ENCODE data around the gene DCUN1D3.

Gene DCUN1D3

GRCh38 chr16:20928774-20929411, 28.7 kb upstream of the DCUN1D3 start:
- no peaks in the 10 kb centered on the region for H3K4me1 ChIP-seq (ENCODE audit: control insufficient read depth in 1 of 2, insufficient read depth in 1 of 2, low read depth in 1 of 2, low read length in 1 of 2)
- no peak overlapping the region for H3K27ac ChIP-seq
- TF ChIP-seq, protein P1, sequence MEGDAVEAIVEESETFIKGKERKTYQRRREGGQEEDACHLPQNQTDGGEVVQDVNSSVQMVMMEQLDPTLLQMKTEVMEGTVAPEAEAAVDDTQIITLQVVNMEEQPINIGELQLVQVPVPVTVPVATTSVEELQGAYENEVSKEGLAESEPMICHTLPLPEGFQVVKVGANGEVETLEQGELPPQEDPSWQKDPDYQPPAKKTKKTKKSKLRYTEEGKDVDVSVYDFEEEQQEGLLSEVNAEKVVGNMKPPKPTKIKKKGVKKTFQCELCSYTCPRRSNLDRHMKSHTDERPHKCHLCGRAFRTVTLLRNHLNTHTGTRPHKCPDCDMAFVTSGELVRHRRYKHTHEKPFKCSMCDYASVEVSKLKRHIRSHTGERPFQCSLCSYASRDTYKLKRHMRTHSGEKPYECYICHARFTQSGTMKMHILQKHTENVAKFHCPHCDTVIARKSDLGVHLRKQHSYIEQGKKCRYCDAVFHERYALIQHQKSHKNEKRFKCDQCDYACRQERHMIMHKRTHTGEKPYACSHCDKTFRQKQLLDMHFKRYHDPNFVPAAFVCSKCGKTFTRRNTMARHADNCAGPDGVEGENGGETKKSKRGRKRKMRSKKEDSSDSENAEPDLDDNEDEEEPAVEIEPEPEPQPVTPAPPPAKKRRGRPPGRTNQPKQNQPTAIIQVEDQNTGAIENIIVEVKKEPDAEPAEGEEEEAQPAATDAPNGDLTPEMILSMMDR (IDR thresholded peaks at IDR 0.05) = no peak
- H3K36me3 ChIP-seq = peaks cover 18% of the 10 kb centered on the region
- no peaks in the 10 kb centered on the region for H3K27me3 ChIP-seq
- H3K9me3 ChIP-seq = no peaks in the 10 kb centered on the region
- H3K4me3 ChIP-seq (ENCODE audit: low read depth in 1 of 2, low read length in 1 of 2) = no peak overlapping the region

GRCh38 chr16:20925751-20926150, 25.6 kb upstream of the DCUN1D3 start:
- Histone ChIP-seq H3K36me3 (peaks cover 37% of the 10 kb centered on the region), H3K4me1 (ENCODE audit: control insufficient read depth in 1 of 2, insufficient read depth in 1 of 2, low read depth in 1 of 2, low read length in 1 of 2) (no peaks in the 10 kb centered on the region), H3K27ac (no peak overlapping the region), H3K9me3 (no peaks in the 10 kb centered on the region), H3K27me3 (no peaks in the 10 kb centered on the region), H3K4me3 (ENCODE audit: low read depth in 1 of 2, low read length in 1 of 2) (no peak overlapping the region)
- TF ChIP-seq, protein P1 (IDR thresholded peaks at IDR 0.05) = no peak

GRCh38 chr16:20923876-20924275, 23.7 kb upstream of the DCUN1D3 start:
- no peak overlapping the region for H3K4me3 ChIP-seq (ENCODE audit: low read depth in 1 of 2, low read length in 1 of 2)
- TF ChIP-seq, protein P1 (IDR thresholded peaks at IDR 0.05) = no peak
- H3K36me3 ChIP-seq = peaks cover 44% of the 10 kb centered on the region
- H3K27ac ChIP-seq = no peak overlapping the region
- no peaks in the 10 kb centered on the region for H3K27me3 ChIP-seq
- H3K4me1 ChIP-seq (ENCODE audit: control insufficient read depth in 1 of 2, insufficient read depth in 1 of 2, low read depth in 1 of 2, low read length in 1 of 2) = no peaks in the 10 kb centered on the region
- no peaks in the 10 kb centered on the region for H3K9me3 ChIP-seq

- Histone ChIP-seq H3K4me3 (ENCODE audit: low read depth in 1 of 2, low read length in 1 of 2) (no peak overlapping the region), H3K9me3 (no peaks in the 10 kb centered on the region), H3K4me1 (ENCODE audit: control insufficient read depth in 1 of 2, insufficient read depth in 1 of 2, low read depth in 1 of 2, low read length in 1 of 2) (peaks cover 0 to 7% of the 10 kb centered on the region in 2 experiments), H3K27me3 (no peaks in the 10 kb centered on the region), H3K36me3 (peaks cover 43% of the 10 kb centered on the region), H3K27ac (no peak overlapping the region)
- TF ChIP-seq, protein P1 (IDR thresholded peaks at IDR 0.05) = no peak
These were observed 20.6 kb upstream of the DCUN1D3 start for GRCh38 chr16:20920799-20921198.

GRCh38 chr16:20920091-20920490, 19.9 kb upstream of the DCUN1D3 start:
- H3K4me3 ChIP-seq (ENCODE audit: low read depth in 1 of 2, low read length in 1 of 2) = no peak overlapping the region
- H3K9me3 ChIP-seq = no peaks in the 10 kb centered on the region
- H3K36me3 ChIP-seq = peaks cover 36% of the 10 kb centered on the region
- H3K27ac ChIP-seq = no peak overlapping the region
- H3K27me3 ChIP-seq = no peaks in the 10 kb centered on the region
- TF ChIP-seq, protein P1 (IDR thresholded peaks at IDR 0.05) = no peak
- peaks cover 0 to 7% of the 10 kb centered on the region in 2 experiments for H3K4me1 ChIP-seq (ENCODE audit: control insufficient read depth in 1 of 2, insufficient read depth in 1 of 2, low read depth in 1 of 2, low read length in 1 of 2)

Data from neutrophil (primary cell).